NK-92 treated with Interleukin-12 subunit alpha and Interleukin-12 subunit beta, amount 100 ng/mL, for 24 hours (cell line): Measurements from ENCODE around the gene PBX3.
"Not testable (repeated sequence)": the region's sequence is repeated elsewhere in the genome, so short reads cannot be mapped to it uniquely, and the experiment has no call there.

Source experiments
- DNase-seq: peaks from one replicate; lab custom pipeline; 2025; lab: John Stamatoyannopoulos, UW

Gene PBX3

GRCh38 chr9:125749287-125749935 lies 2.2 kb downstream of the PBX3 start:
- no peak for DNase-seq

GRCh38 chr9:125749951-125750626 lies 2.9 kb downstream of the PBX3 start:
- no peak for DNase-seq

- DNase-seq = no peak
Observed at GRCh38 chr9:125750627-125751011, 3.4 kb downstream of the PBX3 start.

GRCh38 chr9:125752070-125752628 lies 5.0 kb downstream of the PBX3 start:
- no peak for DNase-seq

- no peak for DNase-seq
Observed at GRCh38 chr9:125754096-125754495, 6.9 kb downstream of the PBX3 start.

- no peak for DNase-seq
Observed at GRCh38 chr9:125755340-125755739, 8.2 kb downstream of the PBX3 start.

- no peak for DNase-seq
Observed at GRCh38 chr9:125756518-125756917, 9.3 kb downstream of the PBX3 start.

- DNase-seq = no peak
Observed at GRCh38 chr9:125757834-125758233, 10.7 kb downstream of the PBX3 start.

GRCh38 chr9:125758986-125759763 lies 12.0 kb downstream of the PBX3 start:
- DNase-seq = no peak

- no peak for DNase-seq
Observed at GRCh38 chr9:125759764-125760129, 12.6 kb downstream of the PBX3 start.

GRCh38 chr9:125760537-125760936 lies 13.4 kb downstream of the PBX3 start:
- no peak for DNase-seq

GRCh38 chr9:125761676-125762450 lies 14.7 kb downstream of the PBX3 start:
- DNase-seq = no peak

- DNase-seq = no peak
Observed at GRCh38 chr9:125763394-125763801, 16.2 kb downstream of the PBX3 start.

- DNase-seq = no peak
Observed at GRCh38 chr9:125764198-125764597, 17.0 kb downstream of the PBX3 start.

GRCh38 chr9:125766468-125767221 lies 19.5 kb downstream of the PBX3 start:
- DNase-seq = no peak

GRCh38 chr9:125767349-125767748 lies 20.2 kb downstream of the PBX3 start:
- DNase-seq = no peak

GRCh38 chr9:125768803-125769202 lies 21.6 kb downstream of the PBX3 start:
- no peak for DNase-seq

GRCh38 chr9:125771037-125771436 lies 23.9 kb downstream of the PBX3 start:
- DNase-seq = no peak

- DNase-seq = no peak
Observed at GRCh38 chr9:125772740-125773139, 25.6 kb downstream of the PBX3 start.

GRCh38 chr9:125774106-125774505 lies 26.9 kb downstream of the PBX3 start:
- no peak for DNase-seq

GRCh38 chr9:125776789-125777188 lies 29.6 kb downstream of the PBX3 start:
- not testable (repeated sequence) for DNase-seq
